Hematopoietic multipotent progenitor cell treated with erythropoietin and hydrocortisone succinate and interleukin-3 and kit ligand, for 17 days (in vitro differentiated cells): ENCODE results near the gene IRX6.

Source experiments
- DNase-seq: peaks from one replicate; pipeline ENCODE4 v3.0.0-alpha.2; 2015; ENCODE audit warnings: low spot score

The IRX6 gene

DNA sequence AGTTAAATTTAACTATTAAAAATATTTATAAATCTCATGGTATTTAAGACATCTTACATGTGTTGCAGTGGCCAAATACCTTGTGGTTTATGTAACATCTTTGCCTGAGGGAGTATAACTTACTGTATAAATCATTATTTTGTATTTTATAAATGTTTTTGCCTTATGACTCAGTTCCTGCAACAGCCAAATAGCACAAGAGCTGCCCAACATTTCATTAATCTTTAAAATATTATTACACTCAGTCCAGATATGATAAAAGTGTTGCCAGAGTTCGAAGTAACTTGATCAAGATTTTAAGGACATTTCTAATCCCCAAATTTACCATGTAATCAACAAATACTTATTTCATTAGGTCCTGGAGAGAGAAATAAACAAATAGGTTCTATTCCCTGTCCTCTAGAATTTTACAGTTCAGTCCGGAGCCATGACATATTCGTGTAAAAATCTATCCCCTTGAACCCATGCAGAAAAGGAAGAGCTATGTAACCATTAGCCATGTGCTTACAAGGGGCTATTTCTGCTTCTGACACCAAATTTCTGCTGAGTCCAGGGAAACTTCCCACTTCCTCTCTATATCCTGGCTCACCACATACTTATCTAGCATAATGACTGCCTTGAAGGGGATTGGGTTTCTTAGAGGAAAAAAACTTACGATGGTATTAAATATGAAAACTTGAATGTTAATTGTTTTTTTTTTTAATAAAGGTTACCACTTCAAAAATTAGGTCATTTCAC lies 44.0 kb downstream of the IRX6 start:
- DNase-seq, result no peak

DNA sequence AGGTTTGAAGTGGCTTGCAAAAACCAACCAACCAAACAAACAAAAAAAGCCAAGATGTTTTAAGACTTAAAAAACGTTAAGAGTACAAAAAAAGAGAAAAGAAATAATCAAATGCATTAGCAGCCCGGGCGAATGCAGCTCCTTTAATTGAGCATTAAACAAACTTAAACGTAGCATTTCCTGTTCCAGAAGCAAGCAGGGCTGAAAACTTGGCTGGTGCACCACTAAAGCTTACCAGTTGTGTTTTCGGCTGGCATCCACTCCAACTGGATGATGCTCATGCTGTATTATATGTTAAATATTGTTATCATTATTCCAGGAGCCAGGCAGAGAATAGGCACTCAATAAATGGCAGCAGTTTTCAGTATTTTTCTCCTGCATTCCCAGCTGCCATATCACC lies 45.1 kb downstream of the IRX6 start:
- DNase-seq, result no peak

DNA sequence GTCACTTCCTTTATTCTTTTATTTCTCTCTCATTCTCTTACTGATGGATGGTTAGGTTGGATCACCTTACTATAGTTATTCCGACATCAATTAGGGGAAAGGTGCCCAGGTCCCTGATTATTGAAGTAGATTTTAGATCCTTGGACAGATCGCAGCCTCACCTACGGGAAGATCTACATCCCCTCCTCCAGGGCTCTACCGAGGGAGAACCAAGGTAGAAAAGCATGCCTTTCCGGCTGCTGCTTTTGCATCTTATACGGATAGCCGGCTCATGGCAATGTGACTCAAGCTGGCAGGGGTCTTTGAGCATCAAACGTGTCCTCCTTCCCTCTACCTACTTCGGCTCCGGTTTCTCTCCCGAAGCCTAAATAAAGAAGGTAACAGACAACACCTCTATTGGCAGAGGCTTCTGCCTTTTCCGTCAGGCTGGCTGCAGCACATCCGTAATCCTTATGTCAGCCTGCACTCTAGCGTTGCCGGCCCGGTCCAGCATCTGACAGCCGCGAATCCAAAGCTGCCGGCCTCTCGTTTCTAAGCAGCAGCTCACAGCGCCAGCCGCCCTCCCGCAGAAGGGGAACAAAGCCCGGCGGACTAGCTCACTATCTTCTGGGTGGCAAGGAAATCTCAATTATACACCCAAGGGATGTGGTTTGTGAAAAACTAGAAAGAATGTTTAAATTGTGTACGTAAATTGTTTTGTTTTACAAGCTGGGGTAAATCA lies 46.9 kb downstream of the IRX6 start:
- no peak for DNase-seq

DNA sequence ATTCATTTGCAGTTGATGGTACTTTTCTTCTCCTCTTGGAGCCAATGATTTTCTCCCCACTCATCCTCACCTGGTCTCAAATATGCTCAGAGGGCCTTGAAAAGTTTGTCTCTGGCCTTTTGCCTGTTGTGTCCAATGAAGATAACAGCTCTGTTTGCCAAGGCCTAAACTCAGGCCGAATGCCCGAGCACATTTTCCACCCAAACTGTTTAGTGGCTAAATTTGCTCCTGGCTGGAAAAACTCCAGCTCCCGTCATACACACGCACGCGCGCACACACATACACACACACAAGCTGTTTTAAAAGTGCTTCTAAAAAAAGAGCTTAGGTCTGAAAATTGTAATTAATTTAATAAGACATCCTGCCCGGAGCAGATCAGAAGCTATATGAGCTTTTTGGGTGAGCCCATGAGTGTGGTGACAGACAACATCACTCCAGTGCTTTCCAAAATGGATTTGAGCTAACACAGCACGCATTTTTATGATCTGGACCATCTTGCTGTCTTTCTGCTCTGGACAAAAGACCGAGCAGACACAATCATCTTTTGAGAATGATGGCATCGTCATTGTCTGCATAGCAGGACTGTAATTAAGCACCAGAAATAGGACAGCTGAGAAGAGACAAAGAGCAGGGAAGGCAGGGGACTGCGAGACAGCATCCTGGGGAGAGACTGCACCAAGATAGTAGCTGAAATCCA lies 48.9 kb downstream of the IRX6 start:
- no peak for DNase-seq

DNA sequence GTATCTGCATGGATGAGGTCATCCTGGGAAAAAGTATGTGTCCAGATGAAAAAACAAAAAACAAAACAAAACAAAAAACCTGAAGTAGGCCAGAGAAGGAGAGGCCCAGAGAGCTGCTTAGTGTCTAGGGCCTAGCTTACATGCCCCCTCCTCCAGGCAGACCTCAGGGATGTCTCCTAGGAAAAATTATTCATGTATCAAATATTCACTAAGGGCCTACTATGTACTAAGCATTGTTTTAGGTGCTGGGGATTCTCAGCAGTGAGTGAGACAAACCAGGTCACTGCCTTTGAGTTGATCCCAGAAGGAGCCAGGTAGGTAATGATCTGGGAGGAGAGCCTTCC lies 49.5 kb downstream of the IRX6 start:
- no peak for DNase-seq

DNA sequence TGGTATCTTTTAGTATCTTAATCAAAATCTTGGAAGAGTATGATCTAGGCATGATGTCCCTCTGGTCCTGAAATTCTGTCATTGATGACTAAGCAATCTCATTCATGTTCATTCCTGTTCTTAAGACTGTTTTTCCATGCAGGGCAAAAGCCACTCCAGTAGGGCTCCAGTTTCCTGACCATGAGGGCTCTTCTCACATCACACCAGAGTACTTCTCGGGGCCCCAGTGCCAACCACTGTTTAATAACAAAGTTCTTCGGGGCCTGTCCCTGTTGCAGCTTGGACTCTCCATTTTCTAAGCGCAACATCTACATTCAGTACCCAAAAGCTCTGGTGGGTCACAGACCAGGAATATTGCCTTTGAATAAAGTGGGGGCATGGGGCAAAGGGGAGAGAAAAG lies 52.0 kb downstream of the IRX6 start:
- no peak for DNase-seq

DNA sequence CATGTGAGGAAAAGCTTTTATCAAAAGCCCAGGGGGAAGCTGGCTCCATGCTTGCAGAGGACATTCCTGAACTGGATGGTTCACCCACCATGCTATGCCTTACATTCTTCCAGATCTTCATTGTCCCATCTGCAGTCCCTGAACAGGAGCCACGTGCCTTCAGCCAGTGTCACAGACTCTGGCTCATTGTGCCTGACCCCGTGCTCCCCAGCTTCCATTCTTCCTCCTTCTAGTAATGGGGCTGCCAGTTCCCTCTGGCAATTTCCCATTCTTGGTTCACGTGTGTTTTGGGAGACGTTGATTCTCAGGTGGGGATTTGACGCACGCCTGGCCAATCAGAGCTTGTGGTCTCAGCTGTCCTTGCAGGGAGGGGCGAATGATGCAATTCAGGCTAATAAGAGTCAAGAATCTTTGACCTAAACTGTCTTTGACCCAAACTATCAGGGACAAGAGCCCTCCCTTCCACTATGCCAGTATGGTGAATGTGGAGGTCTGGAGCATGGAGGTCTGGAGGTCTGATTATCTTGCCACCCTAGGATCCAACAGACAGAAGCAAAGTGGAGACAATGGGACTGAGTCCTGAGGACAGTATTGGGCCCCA lies 52.7 kb downstream of the IRX6 start:
- DNase-seq, result no peak

DNA sequence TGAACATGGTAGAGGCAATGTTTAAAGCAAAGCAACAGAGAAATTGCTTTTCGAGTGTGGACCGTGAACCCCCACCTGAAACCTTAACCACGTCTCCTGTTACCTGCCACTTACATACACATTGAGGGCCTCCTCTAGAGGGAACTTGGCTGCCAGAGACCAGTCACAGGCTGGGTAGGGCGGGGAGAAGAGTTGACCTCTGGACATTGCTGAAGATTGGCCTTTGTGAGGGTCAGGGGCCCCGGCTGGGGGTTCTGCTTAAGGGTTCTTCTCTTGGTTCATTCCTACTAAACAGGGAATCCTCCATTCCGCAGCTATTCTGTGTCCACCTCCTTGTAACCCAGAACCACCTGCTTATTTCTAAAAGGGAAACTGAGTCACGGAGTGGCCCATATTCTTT lies 53.8 kb downstream of the IRX6 start:
- no peak for DNase-seq

DNA sequence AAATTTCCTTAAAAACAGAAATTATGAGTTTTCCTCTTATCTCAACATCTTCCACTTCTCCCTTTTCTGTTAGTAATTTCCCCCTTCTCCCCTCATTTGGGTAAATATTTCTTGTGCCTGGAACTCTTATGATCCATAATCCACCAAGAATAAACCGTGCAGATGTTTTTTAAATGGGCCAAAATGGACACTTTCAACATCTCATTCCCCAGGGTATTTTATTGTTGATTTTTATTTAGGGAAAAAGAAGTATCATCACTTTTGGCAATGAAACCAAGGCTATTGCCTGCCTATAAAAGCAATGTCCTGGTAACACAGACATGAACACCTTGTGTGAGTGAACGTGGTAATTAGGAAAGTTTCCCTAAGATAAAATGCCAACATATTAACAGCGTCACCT lies 54.6 kb downstream of the IRX6 start:
- no peak for DNase-seq

DNA sequence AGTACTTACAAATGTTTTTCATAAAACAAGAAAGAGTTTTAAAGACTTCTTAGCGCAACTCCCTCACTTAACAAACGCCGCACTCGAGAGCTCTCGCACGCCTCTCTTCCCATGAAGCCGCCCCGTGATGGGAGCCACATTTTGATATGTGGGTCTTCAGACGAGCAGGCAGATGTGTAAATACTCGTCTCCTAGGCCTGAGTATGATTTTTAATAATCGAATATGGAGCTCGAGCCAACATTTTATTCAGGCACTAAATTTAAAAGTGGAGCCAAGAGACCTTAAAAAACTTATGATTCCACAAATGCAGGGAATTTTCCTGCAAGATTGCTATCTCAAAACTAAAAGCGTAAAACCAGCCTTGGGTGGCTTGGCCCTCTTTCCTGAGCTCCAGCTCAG lies 55.4 kb downstream of the IRX6 start:
- DNase-seq, result no peak

DNA sequence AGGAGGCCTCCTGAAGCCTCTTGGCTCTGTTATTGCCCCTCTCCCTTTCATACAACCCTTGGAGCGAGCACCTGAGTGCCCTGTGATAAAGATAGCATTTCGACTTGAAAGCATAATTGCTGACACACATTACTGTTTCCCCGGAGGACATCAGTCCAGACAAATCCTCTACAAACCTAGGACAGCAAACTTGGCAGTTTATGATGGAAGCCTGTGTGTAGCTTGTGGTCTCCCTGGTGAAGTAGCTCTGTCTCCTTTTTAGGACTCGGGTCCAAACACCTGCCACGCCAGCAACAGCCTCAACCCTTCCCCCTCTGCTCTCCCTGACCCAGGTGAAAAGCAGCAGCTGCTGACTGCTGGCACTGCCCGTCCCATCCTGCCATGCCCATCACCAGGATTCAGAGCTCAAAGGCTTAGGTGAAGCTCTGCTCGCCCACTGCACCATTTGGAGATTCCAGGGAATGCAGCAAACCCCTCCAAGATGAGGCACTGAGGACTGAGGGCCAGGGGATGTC lies 55.9 kb downstream of the IRX6 start:
- no peak for DNase-seq
